ENCODE results near the gene TOX2. TPM values are rescaled to one million over a fixed set of nuclear protein-coding genes. Genes with fewer than 3 reads are reported as not detected.

TOX2 gene
- total RNA-seq, 1 experiment from 2014 or later: 1.8 TPM

DNA sequence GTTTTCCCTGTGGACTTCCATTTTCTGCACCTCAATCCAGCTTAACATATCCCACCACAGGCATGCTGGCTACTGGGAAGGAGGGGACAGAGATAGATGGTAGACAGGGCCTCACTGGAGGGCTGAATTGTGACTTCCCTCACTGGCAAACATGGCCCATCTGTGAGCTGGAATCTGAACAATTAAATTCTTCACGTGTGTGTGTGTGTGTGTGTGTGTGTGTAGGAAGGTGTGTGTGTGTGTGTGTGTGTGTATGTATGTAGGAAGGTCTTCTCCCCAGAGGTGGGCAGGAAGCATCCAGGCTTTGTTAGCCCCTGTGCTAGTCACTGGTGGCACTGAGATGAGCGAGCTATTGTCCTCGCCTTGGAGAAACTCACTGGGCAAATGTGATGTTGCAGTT, 5.4 kb upstream of the TOX2 start:
- Histone ChIP-seq H3K9me3 (ENCODE audit: low read length) (peaks cover 16% of the 10 kb centered on the region), H3K79me2 (ENCODE audit: low read length) (no peaks in the 10 kb centered on the region), H3K4me3 (ENCODE audit: low read length) (no peak overlapping the region), H3K9ac (ENCODE audit: low read length) (no peak overlapping the region), H4K20me1 (ENCODE audit: low read length) (no peaks in the 10 kb centered on the region), H3F3A (ENCODE audit: low read length, unreplicated experiment) (no peaks in the 10 kb centered on the region), H3K27me3 (ENCODE audit: low read length) (0 out of 2 replicates have a peak, but pooled peaks cover 2% of the 10 kb centered on the region), H3K4me2 (ENCODE audit: low read length) (no peak overlapping the region), H3K9me2 (replicated peaks; ENCODE audit: low read length) (no peaks in the 10 kb centered on the region), H2AFZ (ENCODE audit: low read length) (no peak overlapping the region), H3K27ac (ENCODE audit: low read length) (no peak overlapping the region), H3K36me3 (ENCODE audit: low read depth, low read length) (peaks cover 4% of the 10 kb centered on the region; the same call in 1 of the 2 replicates), H3K4me1 (ENCODE audit: insufficient read depth, low read length) (peaks cover 12% of the 10 kb centered on the region)
- POLR2A ChIA-PET (ENCODE audit: unreplicated experiment): no interaction called here
- intact Hi-C loops (cut with micrococcal nuclease): no loop called here
- CTCF ChIA-PET: no interaction called here
- no TSS peak for BruUV-seq (replicated peaks)
- TF ChIP-seq EZH2phosphoT487 (IDR thresholded peaks at IDR 0.05; ENCODE audit: borderline replicate concordance, low read length) (no peak), CTCF (conservative IDR thresholded peaks at IDR 0.05; ENCODE audit: low read depth, low read length) (no peak), EZH2 (IDR thresholded peaks at IDR 0.05; ENCODE audit: low read length, unreplicated experiment) (no peak)
- DNase-seq (no peak), ATAC-seq (no peak)

- Histone ChIP-seq H4K20me1 (ENCODE audit: low read length) (no peaks in the 10 kb centered on the region), H3K9me3 (ENCODE audit: low read length) (peaks cover 16% of the 10 kb centered on the region), H3K79me2 (ENCODE audit: low read length) (no peaks in the 10 kb centered on the region), H3K36me3 (ENCODE audit: low read depth, low read length) (peaks cover 4% of the 10 kb centered on the region; the same call in 1 of the 2 replicates), H3F3A (ENCODE audit: low read length, unreplicated experiment) (no peaks in the 10 kb centered on the region), H2AFZ (ENCODE audit: low read length) (no peak overlapping the region), H3K4me2 (ENCODE audit: low read length) (no peak overlapping the region), H3K4me1 (ENCODE audit: insufficient read depth, low read length) (peaks cover 9% of the 10 kb centered on the region), H3K9me2 (replicated peaks; ENCODE audit: low read length) (no peaks in the 10 kb centered on the region), H3K9ac (ENCODE audit: low read length) (no peak overlapping the region), H3K4me3 (ENCODE audit: low read length) (no peak overlapping the region), H3K27me3 (ENCODE audit: low read length) (0 out of 2 replicates have a peak, but pooled peaks cover 4% of the 10 kb centered on the region), H3K27ac (ENCODE audit: low read length) (no peak overlapping the region)
- no peak for TF ChIP-seq EZH2phosphoT487 (IDR thresholded peaks at IDR 0.05; ENCODE audit: borderline replicate concordance, low read length)
- no peak for TF ChIP-seq CTCF (conservative IDR thresholded peaks at IDR 0.05; ENCODE audit: low read depth, low read length)
- TF ChIP-seq EZH2 (IDR thresholded peaks at IDR 0.05; ENCODE audit: low read length, unreplicated experiment): no peak
- DNase-seq: no peak
- intact Hi-C loops (cut with micrococcal nuclease): no loop called here
- BruUV-seq (replicated peaks): no TSS peak
- CTCF ChIA-PET: no interaction called here
- POLR2A ChIA-PET (ENCODE audit: unreplicated experiment): no interaction called here
- ATAC-seq: no peak
Measured at GRCh38 chr20:43909720-43910119, 4.9 kb upstream of the TOX2 start.

DNA sequence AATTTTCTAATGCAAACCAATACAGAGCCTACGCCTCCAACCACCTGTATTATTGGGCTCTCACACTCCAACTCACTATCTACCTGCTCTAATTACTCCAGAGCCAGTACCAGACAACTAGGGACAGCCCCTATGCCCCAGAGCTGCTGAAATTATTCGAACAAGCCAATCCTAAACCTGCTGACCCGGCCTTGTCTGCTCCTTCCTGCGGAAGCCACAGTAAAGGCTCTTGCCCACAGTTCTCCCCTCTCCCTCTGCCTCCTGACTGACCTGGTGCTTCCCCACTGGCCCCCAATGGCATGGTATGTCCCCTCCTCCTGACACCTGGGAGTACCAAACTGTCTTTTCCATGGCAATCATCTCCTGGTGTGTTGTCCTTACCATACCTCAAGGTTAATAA, 4.1 kb upstream of the TOX2 start:
- Histone ChIP-seq H3K27me3 (ENCODE audit: low read length) (peaks cover 11% of the 10 kb centered on the region), H4K20me1 (ENCODE audit: low read length) (no peaks in the 10 kb centered on the region), H3K4me2 (ENCODE audit: low read length) (no peak overlapping the region), H3K4me3 (ENCODE audit: low read length) (no peak overlapping the region), H3K9ac (ENCODE audit: low read length) (no peak overlapping the region), H3K4me1 (ENCODE audit: insufficient read depth, low read length) (peaks cover 8% of the 10 kb centered on the region), H3K36me3 (ENCODE audit: low read depth, low read length) (peaks cover 4% of the 10 kb centered on the region; the same call in 1 of the 2 replicates), H3F3A (ENCODE audit: low read length, unreplicated experiment) (no peaks in the 10 kb centered on the region), H2AFZ (ENCODE audit: low read length) (no peak overlapping the region), H3K27ac (ENCODE audit: low read length) (no peak overlapping the region), H3K79me2 (ENCODE audit: low read length) (no peaks in the 10 kb centered on the region), H3K9me2 (replicated peaks; ENCODE audit: low read length) (no peaks in the 10 kb centered on the region), H3K9me3 (ENCODE audit: low read length) (peaks cover 16% of the 10 kb centered on the region)
- no peak for TF ChIP-seq CTCF (conservative IDR thresholded peaks at IDR 0.05; ENCODE audit: low read depth, low read length)
- no peak for TF ChIP-seq EZH2 (IDR thresholded peaks at IDR 0.05; ENCODE audit: low read length, unreplicated experiment)
- no peak for TF ChIP-seq EZH2phosphoT487 (IDR thresholded peaks at IDR 0.05; ENCODE audit: borderline replicate concordance, low read length)
- BruUV-seq (replicated peaks): no TSS peak
- no peak for DNase-seq
- no peak for ATAC-seq
- CTCF ChIA-PET: interaction anchor here (0.8 kb wide), 1 partner anchor 66 kb away, joined by 3 read pairs; no protein-coding TSS in a partner anchor
- intact Hi-C loops (cut with micrococcal nuclease): no loop called here
- POLR2A ChIA-PET (ENCODE audit: unreplicated experiment): no interaction called here

Data from PC-3 (cell line).